Ascending aorta (tissue), 2 donors: Measurements from ENCODE around the gene ATP2A3. TPM values are rescaled to one million over a fixed set of nuclear protein-coding genes. Genes with fewer than 3 reads are reported as not detected.

Experiments
- DNase-seq, 2 donors: peaks; one replicate each; pipeline ENCODE4 v3.0.0-alpha.2; 2019; ENCODE audit warnings: low spot score in 2 of 2
- H3K27ac ChIP-seq, 2 donors: fragments of 200-600 bp; sonication (generic); one replicate each; pipeline ENCODE4 v1.5.1; 2016 to 2017; ENCODE audit warnings: mild to moderate bottlenecking in 1 of 2
- H3K27me3 ChIP-seq: fragments of 200-600 bp; sonication (generic); one replicate; pipeline ENCODE4 v1.5.1; 2017
- H3K36me3 ChIP-seq, 2 donors: fragments of 200-600 bp; sonication (generic); one replicate each; pipeline ENCODE4 v1.5.1; 2016
- H3K4me1 ChIP-seq, 2 donors: fragments of 200-600 bp; sonication (generic); one replicate each; pipeline ENCODE4 v1.5.1; 2016 to 2017; ENCODE audit warnings: mild to moderate bottlenecking in 1 of 2
- H3K4me3 ChIP-seq, 2 donors: fragments of 200-600 bp; sonication (generic); one replicate each; pipeline ENCODE4 v1.5.1; 2016 to 2017; ENCODE audit warnings: mild to moderate bottlenecking in 1 of 2
- H3K9me3 ChIP-seq, 2 donors: fragments of 200-600 bp; sonication (generic); one replicate each; pipeline ENCODE4 v1.5.1; 2016
- CTCF ChIP-seq, 3 experiments: fragments of 200-600 bp in 2 of 3; fragments of 450-650 bp in 1 of 3; sonication (generic) in 2 of 3; IDR thresholded peaks; one replicate each; pipeline ENCODE4 v1.5.1; 2016 to 2019; ENCODE audit warnings: antibody characterized with exemption in 3 of 3, mild to moderate bottlenecking in 1 of 3, moderate library complexity in 1 of 3
- intact Hi-C: fragments of 100-400 bp; cut with DNase I; formaldehyde crosslinking; loops from one replicate; pipeline ENCODE4 v1.15.1; 2023
- total RNA-seq: library from RNA; depleted of rRNA; stranded (reverse); fragments of >200 nt; gene quantifications from one replicate; pipeline ENCODE4 v1.1.0, GENCODE V29; 2016

Gene ATP2A3
- total RNA-seq, 1 donor from 2014 or later: 27.2 TPM

DNA sequence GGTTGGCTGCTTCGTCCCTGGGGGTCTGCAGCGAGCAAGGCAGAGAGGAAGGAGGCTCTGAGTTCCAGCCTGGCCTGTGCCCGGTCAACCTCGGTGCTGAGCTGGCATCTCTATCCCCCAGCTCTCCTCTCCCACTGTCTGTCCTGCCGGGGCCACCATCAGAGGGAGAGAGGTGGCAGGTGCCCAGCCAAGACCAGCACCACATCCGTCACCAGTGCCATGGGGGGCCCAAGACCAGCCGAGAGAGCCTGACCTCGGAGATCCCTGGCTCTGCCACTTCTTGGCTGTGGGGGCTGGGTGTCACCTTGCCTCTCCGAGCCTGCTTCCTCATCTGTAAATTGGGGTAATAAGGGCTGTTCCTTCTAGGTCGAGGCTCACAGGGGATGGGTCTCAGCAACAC is 47.4 kb downstream of the ATP2A3 start:
- intact Hi-C loops: loop anchor here (2.0 kb wide), 1 partner anchor 158 kb away; no protein-coding TSS in a partner anchor
- no peaks in the 10 kb centered on the region for H3K9me3 ChIP-seq
- H3K4me3 ChIP-seq: no peak overlapping the region
- H3K36me3 ChIP-seq: no peaks in the 10 kb centered on the region
- H3K27me3 ChIP-seq: no peaks in the 10 kb centered on the region
- H3K27ac ChIP-seq: peak overlapping the region; percentile 50 to 88
- no peak for TF ChIP-seq CTCF (IDR thresholded peaks at IDR 0.05)
- no peak for DNase-seq
- H3K4me1 ChIP-seq: peaks cover 11 to 24% of the 10 kb centered on the region in 2 donors

DNA sequence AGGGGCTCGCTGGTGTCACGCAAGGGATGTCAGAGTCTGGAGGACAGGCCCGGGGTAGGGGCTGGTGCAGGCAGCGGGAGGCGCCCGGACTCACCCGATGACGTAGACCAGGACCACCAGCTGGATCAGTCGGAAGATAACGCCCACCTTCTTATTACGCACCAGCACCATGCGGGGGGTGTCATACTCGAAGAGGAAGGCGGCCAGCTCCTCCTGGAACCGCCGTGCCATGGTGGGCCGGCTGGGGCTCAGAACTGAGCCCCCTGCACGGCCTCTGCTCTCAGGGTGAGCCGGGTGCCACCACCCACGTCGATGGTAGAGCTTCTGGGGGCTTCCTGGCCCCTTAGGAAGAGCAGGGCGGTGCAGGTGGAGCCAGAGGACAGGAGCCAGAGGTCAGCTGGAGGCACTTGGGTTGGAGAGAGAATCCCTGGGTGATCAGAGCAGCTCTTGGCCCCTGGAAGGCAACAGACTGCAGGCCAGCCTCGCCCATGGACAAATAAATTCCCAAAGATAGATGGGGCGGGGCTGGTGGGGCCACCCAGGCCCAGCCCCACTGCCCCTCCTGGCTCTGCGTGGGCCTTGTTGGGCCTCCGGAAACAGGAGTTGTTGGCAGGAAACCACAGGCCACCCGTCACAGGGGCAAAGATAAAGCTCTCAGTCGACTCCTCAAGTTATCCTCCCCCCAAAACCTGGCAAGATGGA is 48.1 kb downstream of the ATP2A3 start, which contains the start of gene P2RX1:
P2RX1 (minus strand) TSS at position 471 of the 702 bp plus-strand sequence; CDS start at position 231, 240 bp downstream.
- no peak for TF ChIP-seq CTCF (IDR thresholded peaks at IDR 0.05)
- H3K4me3 ChIP-seq: no peak within 1 kb of the TSS
- H3K27me3 ChIP-seq: no peaks in the 10 kb centered on the region
- H3K9me3 ChIP-seq: no peaks in the 10 kb centered on the region
- peaks cover 9 to 17% of the 10 kb centered on the region in 2 donors for H3K4me1 ChIP-seq
- no peaks in the 10 kb centered on the region for H3K36me3 ChIP-seq
- peak within 1 kb of the TSS; percentile 50 to 88 for H3K27ac ChIP-seq
- DNase-seq: no peak
- intact Hi-C loops: loop anchor here (2.0 kb wide), 1 partner anchor 159 kb away; no protein-coding TSS in a partner anchor

DNA sequence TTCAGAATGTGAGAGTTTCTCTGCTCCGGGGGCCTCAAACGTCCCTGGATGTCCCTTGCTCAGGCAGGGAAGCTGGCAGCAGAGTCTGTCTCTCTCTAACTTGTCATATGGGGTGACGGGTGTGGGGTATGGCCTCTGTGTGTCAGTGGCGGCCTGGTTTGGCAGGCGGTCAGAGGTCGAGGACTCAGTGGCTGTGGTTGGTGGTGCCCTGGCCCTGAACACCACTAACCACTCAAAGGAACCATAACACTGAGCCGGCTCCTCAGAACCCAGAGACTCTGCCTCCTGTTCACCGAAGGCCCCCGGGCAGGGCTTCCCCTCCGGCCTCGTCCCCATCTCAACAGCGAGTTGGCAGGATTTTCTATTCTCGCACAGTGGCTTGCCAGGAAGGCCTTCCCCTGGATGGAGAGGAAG is 48.6 kb downstream of the ATP2A3 start:
- no peak overlapping the region for H3K4me3 ChIP-seq
- peaks cover 7 to 16% of the 10 kb centered on the region in 2 donors for H3K4me1 ChIP-seq
- H3K36me3 ChIP-seq: no peaks in the 10 kb centered on the region
- DNase-seq: no peak
- no peaks in the 10 kb centered on the region for H3K27me3 ChIP-seq
- TF ChIP-seq CTCF (IDR thresholded peaks at IDR 0.05): no peak
- intact Hi-C loops: no loop called here
- H3K9me3 ChIP-seq: no peaks in the 10 kb centered on the region
- H3K27ac ChIP-seq: peak overlapping the region in 1 of 2 donors; percentile 88

DNA sequence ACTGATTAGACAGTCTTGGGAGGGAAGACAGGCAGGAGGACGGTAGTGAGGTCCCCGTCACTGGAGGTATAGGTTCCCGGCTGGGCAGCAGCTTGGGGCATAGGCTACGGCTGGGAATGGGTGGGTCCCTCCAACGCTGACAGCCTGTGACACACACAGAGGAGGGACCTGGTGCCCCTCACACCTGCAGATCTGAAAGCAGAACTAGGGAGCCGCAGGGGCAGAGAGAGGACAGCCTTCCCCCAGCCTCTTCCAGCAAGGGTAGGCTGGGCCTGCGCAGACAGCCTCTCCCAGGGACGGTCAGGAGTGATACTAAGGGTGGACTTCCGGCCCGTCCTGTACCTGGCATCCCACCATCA is 49.9 kb downstream of the ATP2A3 start:
- Histone ChIP-seq H3K9me3 (no peaks in the 10 kb centered on the region), H3K4me1 (peaks cover 5 to 16% of the 10 kb centered on the region in 2 donors)
- intact Hi-C loops: loop anchor here (1.0 to 5.0 kb wide), 2 partner anchors 47 to 90 kb away; no protein-coding TSS in a partner anchor

GRCh38 chr17:3913531-3914311 is 50.5 kb downstream of the ATP2A3 start:
- Histone ChIP-seq H3K4me1 (peaks cover 3 to 14% of the 10 kb centered on the region in 2 donors), H3K4me3 (no peak overlapping the region), H3K27ac (peak overlapping the region; percentile 39 to 51), H3K27me3 (no peaks in the 10 kb centered on the region), H3K36me3 (no peaks in the 10 kb centered on the region), H3K9me3 (no peaks in the 10 kb centered on the region)
- intact Hi-C loops: loop anchor here (1.0 to 5.0 kb wide), 2 partner anchors 46 to 91 kb away; no protein-coding TSS in a partner anchor
- DNase-seq: peak in 1 of 2 donors; percentile 90
- TF ChIP-seq CTCF (IDR thresholded peaks at IDR 0.05): peak; percentile 98 to 100 (median 98)

More for the DNA sequence above, 49.9 kb downstream of the ATP2A3 start:
- Histone ChIP-seq H3K36me3 (no peaks in the 10 kb centered on the region), H3K27ac (peak overlapping the region; percentile 39 to 51), H3K4me3 (no peak overlapping the region), H3K27me3 (no peaks in the 10 kb centered on the region)
- no peak for DNase-seq
- TF ChIP-seq CTCF (IDR thresholded peaks at IDR 0.05): no peak
